ENCODE measurements around the gene GZMB. TPM values are rescaled to one million over a fixed set of nuclear protein-coding genes. Genes with fewer than 3 reads are reported as not detected.

The GZMB gene
- total RNA-seq, 1 experiment from 2014 or later: not detected

GRCh38 chr14:24662753-24663152 is 28.8 kb upstream of the GZMB start:
- H3K27me3 Mint-ChIP-seq (ENCODE audit: low read depth): peaks cover 5% of the 10 kb centered on the region
- Histone ChIP-seq H3K9ac (ENCODE audit: extremely low read depth, insufficient read length, low read length) (no peak overlapping the region), H3K23me2 (ENCODE audit: insufficient read length, low read depth, low read length, poor library complexity, severe bottlenecking) (no peaks in the 10 kb centered on the region), H3K79me1 (ENCODE audit: insufficient read depth, low read depth, low read length, poor library complexity, severe bottlenecking) (no peaks in the 10 kb centered on the region), H2AFZ (ENCODE audit: low read length) (no peak overlapping the region), H4K91ac (ENCODE audit: insufficient read length, low read depth, low read length) (no peak overlapping the region), H3K56ac (ENCODE audit: insufficient read length, low read depth, low read length) (no peak overlapping the region), H4K5ac (ENCODE audit: insufficient read length, low read depth, low read length) (no peak overlapping the region), H3K14ac (ENCODE audit: insufficient read depth, low read length) (no peak overlapping the region), H2BK12ac (ENCODE audit: insufficient read length, low read depth, low read length) (no peak overlapping the region), H3K4me1 (ENCODE audit: insufficient read depth, low read length) (no peaks in the 10 kb centered on the region), H3T11ph (ENCODE audit: low read length) (no peak overlapping the region), H3K4me2 (ENCODE audit: insufficient read depth, insufficient read length, low read length) (no peak overlapping the region), H2BK20ac (ENCODE audit: low read depth, low read length, poor library complexity, severe bottlenecking) (no peak overlapping the region), H3K23ac (ENCODE audit: insufficient read length, low read depth, low read length) (no peak overlapping the region), H2BK120ac (ENCODE audit: low read depth, low read length, poor library complexity, severe bottlenecking) (no peak overlapping the region), H3K9me3 (ENCODE audit: control insufficient read depth, low read depth, low read length) (no peaks in the 10 kb centered on the region), H4K20me1 (ENCODE audit: control insufficient read depth, insufficient read depth, insufficient read length) (no peaks in the 10 kb centered on the region), H2BK5ac (ENCODE audit: insufficient read length, low read length) (no peak overlapping the region), H2AK5ac (ENCODE audit: insufficient read length, low read length) (no peak overlapping the region), H3K27ac (ENCODE audit: insufficient read length, low read depth, low read length) (no peak overlapping the region), H4K8ac (replicated peaks; ENCODE audit: insufficient read length, low read depth, low read length) (no peak overlapping the region), H3K18ac (ENCODE audit: insufficient read length, low read depth, low read length) (no peak overlapping the region), H3K27me3 (ENCODE audit: insufficient read depth, low read length) (no peaks in the 10 kb centered on the region), H3K4ac (ENCODE audit: low read depth, low read length) (no peak overlapping the region), H3K79me2 (ENCODE audit: insufficient read depth, low read length) (no peaks in the 10 kb centered on the region), H2BK15ac (ENCODE audit: low read depth, low read length) (no peak overlapping the region)
- H3K4me3 Mint-ChIP-seq: no peak overlapping the region
- H3K27ac Mint-ChIP-seq: no peak overlapping the region
- no peak for TF ChIP-seq CTCF (conservative IDR thresholded peaks at IDR 0.05)
- H3K36me3 Mint-ChIP-seq (ENCODE audit: insufficient read depth in 1 of 3, low read depth in 3 of 3): peaks cover 0 to 15% (median 0%) of the 10 kb centered on the region in 3 experiments; a peak in 1 of 7 replicates
- no peaks in the 10 kb centered on the region for H3K4me1 Mint-ChIP-seq
- no peak for DNase-seq
- WGBS (ENCODE audit: extremely low coverage, insufficient read length, low lambda C conversion rate): no CpG with 5 or more reads among the region's 5 CpGs
- peaks cover 0 to 76% of the 10 kb centered on the region in 2 experiments; a peak in 2 of 5 replicates for H3K9me3 Mint-ChIP-seq

Data from H9 (cell line).